ENCODE data around the gene TAOK2.
"Not testable (repeated sequence)": the region's sequence is repeated elsewhere in the genome, so short reads cannot be mapped to it uniquely, and the experiment has no call there.

TAOK2 gene

DNA sequence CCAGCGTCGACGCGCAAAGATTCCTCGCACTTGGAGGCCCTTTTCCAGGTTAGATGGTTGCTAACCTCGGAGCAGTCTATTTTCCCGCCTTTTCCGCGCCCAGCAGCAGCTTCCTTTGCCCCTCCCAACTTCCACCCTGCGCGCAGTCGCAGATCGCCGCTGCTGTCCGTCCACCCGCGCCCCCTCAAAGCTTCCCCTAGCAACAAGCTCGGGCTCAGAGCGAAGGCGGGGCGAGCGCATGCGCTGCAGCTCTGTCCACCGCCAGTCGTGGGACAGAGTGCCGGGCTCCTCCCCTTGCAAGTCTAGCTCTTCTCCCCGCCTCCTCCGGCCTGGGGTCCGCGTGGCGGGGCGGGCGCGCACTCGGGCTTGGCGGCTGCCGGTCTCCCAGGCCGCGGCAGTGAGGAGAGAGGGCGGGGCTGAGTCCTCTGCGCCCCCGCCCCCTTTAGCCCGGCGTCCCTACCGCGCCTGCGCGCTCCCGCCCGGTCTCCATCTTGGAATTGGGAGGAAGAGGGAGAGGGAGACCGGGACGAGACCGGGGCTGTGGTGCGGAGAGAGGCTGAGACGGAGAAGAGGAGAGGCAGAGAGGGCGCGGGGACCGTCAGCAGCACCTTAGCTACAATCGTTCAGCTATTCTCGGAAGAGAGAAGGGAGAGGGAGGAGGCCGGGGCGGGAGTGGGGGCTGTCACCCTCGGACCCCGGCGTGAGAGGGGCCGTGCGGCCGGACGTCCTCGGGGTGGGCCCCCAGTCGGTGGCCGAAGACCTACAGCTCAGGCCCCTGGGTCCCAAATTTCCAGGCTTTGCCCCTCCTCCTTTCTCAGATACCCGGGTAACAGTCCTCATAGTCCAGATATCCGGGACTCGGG is at the start of gene TAOK2:
TAOK2 (plus strand) TSS at position 485 of the 863 bp plus-strand sequence. CDS start 3,905 bp downstream, outside the sequence.
- peak; percentile 99 for DNase-seq

- DNase-seq: no peak
Observed at GRCh38 chr16:29925105-29925756, 48.4 kb upstream of the TAOK2 start.

- peak; percentile 82 for DNase-seq
Observed at GRCh38 chr16:29925781-29926710, 47.6 kb upstream of the TAOK2 start, which contains the start of gene KCTD13. Gene KCTD13 (minus strand): TSS chr16:29926226. CDS start chr16:29926033, 193 bp downstream.

DNA sequence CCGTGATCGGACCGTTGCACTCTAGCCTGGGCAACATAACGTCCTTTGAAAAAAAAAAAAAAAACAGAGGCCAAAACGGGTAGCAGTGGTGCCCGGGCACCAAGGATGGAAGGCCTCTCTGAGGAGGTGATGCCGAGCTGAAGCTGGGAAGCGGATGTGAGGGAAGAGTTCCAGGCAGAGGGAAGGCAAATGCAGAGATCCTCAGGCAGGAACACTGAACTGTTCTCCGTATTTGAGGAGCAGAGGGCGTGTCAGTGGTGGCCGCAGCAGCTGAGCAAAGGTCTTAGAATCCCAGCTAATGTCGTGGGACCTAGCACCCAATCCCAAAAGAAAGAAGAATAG is 47.0 kb upstream of the TAOK2 start:
- DNase-seq: peak; percentile 61

GRCh38 chr16:29927070-29927905 is 46.4 kb upstream of the TAOK2 start:
- DNase-seq: peak; percentile 42

DNA sequence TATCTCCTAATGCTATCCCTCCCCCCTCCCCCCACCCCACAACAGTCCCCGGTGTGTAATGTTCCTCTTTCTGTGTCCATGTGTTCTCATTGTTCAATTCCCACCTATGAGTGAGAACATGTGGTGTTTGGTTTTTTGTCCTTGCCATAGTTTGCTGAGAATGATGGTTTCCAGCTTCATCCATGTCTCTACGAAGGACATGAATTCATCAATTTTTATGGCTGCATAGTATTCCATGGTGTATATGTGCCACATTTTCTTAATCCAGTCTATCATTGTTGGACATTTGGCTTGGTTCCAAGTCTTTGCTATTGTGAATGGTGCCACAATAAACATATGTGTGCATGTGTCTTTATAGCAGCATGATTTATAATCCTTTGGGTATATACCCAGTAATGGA is 41.9 kb upstream of the TAOK2 start:
- DNase-seq: not testable (repeated sequence)

- DNase-seq: no peak
Observed at GRCh38 chr16:29940656-29941055, 33.0 kb upstream of the TAOK2 start.

DNA sequence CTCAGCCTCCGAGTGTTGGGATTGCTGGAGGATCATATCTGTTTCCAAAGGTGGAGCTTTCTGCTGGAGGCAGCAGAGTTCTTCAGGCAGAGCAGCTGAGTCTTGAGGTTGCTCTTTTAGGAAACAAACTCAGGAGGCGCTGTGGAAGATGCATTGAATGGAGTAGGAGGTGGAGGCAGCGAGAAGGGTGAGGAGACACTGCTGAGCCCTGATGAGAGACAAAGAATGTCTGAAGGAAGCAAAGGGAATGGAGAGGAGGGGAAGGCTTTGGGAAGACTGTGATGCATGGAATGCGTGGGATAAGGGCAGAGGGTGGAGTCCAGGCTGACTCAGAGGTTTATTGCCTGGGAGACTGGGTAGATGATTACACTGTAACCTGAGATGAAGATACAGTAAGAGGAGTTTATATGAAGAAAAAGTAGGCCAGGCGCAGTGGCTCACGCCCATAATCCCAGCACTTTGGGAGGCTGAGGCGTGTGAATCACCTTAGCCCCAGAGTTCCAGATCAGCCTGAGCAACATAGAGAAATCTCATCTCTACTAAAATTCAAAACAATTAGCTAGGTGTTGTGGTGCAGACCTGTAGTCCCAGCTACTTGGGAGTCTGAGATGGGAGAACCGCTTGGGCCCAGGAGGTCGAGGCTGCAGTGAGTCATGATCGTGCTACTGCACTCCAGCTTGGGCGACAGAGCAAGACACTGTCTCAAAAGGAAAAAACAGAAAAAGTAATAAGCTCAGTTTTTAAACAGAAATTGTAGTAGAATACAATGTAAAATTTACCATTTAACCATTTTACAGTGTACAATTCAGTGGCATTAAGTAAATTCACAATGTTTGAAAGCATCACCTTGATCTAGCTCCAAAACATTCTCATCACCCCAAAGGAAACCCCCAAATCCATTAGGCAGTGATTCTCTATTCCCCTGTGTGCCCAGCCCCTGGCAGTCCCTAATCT is 29.5 kb upstream of the TAOK2 start:
- DNase-seq: peak; percentile 70

GRCh38 chr16:29947897-29948296 is 25.8 kb upstream of the TAOK2 start:
- no peak for DNase-seq

DNA sequence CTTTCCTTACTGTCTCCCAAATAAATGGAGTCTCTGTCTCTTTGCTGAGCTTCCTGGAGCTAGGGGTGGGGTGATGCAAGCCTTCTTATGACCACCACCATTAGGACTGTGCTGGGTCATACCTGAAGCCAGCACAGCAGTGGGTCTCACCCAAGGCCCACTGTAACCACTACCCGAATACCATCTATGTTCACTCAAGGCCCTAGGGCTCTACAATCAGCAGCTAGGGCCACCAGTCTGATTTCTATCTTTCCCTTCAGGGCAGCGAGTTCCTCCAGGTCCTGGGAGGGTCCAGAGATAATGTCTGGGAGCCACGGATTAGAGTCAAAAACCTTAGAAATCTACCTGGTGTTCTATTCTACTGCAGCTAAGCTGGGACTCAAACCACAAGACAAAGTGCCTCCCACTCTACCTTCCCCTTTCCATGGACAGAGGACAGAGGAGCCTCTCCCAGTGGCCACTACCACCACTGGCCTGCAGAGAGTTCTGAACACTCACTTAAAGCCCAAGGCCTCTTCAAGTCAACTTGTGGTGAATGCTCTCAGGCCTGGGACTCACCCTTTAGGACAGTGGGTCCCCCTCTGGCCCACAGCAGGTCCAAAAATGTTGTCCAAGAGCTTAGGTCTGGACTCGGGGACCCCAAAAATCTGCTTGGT is 22.7 kb upstream of the TAOK2 start:
- DNase-seq: no peak

DNA sequence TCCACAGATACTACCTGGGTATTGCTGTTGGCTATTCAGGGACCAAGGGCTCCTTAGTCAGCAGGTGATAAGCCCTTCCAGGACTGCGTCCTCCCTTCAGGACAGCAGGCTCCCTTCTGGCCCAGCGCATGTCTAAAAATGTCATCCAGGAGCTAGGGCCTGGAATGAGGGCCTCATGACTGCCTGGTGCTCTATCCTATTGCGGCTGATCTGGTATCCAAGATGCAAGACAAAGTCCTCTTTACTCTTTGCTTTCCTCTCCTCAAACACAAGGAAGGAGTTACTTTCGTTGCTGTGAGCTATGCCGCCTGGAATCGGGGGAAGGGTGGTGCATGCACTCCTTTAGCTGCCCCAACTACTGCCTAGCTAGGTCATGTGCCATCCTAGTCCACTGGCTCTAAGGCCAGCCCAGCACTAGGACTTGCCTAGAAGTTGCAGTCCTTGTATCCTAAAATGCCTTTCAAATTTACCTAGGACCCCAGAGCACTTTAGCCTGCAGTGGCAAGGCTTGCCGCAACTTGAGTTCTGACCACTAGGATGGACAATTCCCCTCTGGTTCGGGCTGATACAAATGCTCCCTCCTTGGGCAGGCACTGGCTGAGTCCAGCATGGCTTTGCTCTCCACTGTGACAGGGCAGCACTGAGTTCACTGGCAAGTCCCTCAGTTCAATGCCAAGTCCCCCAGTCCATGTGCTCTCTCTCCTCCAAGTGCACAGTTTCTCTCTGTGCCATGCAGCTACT is 21.9 kb upstream of the TAOK2 start:
- no peak for DNase-seq

DNA sequence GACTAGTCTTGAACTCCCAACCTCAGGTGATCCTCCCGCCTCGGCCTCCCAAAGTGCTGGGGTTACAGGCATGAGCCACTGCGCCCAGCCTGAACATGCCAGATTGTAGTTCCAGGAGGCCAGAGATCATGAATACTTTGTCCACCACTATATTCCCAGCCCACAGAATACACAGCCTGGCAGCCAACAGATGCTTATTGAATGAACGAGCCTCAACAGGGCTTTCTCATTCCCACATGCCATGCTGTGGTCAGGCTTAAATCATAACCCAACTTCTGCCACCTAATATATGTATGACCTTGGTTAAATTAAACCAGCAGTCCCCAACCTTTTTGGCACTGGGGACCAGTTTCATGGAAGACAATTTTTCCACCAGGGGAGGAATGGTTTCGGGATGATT is 14.9 kb upstream of the TAOK2 start:
- no peak for DNase-seq

DNA sequence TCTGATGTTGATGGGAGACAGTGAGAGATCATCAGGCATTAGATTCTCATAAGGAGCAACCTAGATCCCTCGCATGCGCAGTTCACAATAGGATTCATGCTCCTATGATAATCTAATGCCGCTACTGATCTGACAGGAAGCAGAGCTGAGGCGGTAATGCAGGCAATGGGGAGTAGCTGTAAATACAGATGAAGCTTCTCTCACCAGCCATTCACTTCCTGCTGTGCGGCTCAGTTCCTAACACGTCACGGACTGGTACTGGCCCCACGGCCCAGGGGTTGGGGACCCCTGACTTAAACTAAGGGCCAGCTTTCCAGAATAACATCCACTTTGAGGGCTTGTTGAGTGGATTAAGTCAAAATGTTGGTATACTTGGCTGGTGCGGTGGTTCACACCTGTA is 14.4 kb upstream of the TAOK2 start:
- DNase-seq: peak; percentile 76

DNA sequence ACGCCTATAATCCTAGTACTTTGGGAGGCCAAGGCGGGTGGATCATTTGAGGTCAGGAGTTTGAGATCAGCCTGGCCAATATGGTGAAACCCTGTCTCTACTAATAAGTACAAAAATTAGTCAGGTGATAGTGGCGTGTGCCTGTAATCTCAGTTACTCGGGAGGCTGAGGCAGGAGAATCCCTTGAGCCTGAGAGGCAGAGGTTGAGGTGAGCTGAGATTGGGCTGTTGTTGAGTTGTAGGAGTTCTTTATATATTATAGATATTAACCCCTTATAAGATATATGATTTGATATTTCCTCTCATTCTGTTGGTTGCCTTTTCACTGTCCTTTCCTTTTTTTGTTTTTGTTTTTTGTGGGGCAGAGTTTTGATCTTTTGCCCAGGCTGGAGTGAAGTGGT is 13.8 kb upstream of the TAOK2 start:
- DNase-seq: not testable (repeated sequence)

GRCh38 chr16:29961127-29961478 is 12.6 kb upstream of the TAOK2 start:
- DNase-seq: peak; percentile 96

GRCh38 chr16:29961479-29962343 is 12.0 kb upstream of the TAOK2 start, which contains the start of gene TMEM219:
Gene TMEM219 (plus strand): TSS chr16:29962079. CDS start chr16:29963144, 1,065 bp downstream.
- peak; percentile 88 for DNase-seq

GRCh38 chr16:29962344-29962994 is 11.2 kb upstream of the TAOK2 start:
- peak; percentile 10 for DNase-seq
